ENCODE results near the gene CHAF1A.

Gene CHAF1A

GRCh38 chr19:4457654-4458395 lies 55.4 kb downstream of the CHAF1A start, which contains the start of gene UBXN6:
UBXN6 (minus strand) TSS chr19:4457794; CDS start chr19:4457697, 97 bp downstream.
- DNase-seq: peak; percentile 98

DNA sequence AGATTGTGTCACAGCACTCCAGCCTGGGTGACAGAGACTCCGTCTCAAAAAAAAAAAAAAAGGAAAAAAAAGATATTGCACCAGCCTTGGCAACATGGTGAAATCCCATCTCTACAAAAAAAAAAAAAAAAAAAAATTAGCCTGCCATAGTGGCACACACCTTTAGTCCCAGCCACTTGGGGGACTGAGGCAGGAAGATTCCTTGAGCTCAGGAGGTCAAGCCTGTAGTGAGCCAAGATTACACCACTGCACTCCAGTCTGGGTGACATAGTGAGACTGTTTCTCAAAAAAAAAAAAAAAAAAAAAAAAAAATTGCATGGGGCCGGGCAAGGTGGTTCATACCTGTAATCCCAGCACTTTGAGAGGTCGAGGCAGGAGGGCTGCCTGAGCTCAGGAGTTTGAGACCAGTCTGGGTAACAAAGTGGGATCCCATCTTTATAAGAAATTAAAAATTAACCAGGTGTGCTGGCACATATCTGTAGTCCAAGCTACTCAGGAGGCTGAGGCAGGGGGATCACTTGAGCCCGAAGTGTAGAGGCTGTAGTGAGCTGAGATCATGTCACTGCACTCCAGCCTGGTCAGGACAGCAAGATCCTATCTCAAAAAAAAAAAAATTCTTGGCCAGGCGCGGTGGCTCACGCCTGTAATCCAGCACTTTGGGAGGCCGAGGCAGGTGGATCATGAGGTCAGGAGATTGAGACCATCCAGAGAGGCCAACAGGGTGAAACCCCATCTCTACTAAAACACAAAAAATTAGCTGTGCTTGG lies 62.6 kb downstream of the CHAF1A start:
- no peak for DNase-seq

- no peak for DNase-seq
Measured at GRCh38 chr19:4467835-4468234, 65.4 kb downstream of the CHAF1A start.

- peak; percentile 100 for DNase-seq
Measured at GRCh38 chr19:4471403-4472173, 69.1 kb downstream of the CHAF1A start.

GRCh38 chr19:4472174-4472974 lies 69.9 kb downstream of the CHAF1A start, which contains the start of gene HDGFL2:
HDGFL2 (plus strand) TSS chr19:4472297; CDS start chr19:4472351, 54 bp downstream.
- no peak for DNase-seq

DNA sequence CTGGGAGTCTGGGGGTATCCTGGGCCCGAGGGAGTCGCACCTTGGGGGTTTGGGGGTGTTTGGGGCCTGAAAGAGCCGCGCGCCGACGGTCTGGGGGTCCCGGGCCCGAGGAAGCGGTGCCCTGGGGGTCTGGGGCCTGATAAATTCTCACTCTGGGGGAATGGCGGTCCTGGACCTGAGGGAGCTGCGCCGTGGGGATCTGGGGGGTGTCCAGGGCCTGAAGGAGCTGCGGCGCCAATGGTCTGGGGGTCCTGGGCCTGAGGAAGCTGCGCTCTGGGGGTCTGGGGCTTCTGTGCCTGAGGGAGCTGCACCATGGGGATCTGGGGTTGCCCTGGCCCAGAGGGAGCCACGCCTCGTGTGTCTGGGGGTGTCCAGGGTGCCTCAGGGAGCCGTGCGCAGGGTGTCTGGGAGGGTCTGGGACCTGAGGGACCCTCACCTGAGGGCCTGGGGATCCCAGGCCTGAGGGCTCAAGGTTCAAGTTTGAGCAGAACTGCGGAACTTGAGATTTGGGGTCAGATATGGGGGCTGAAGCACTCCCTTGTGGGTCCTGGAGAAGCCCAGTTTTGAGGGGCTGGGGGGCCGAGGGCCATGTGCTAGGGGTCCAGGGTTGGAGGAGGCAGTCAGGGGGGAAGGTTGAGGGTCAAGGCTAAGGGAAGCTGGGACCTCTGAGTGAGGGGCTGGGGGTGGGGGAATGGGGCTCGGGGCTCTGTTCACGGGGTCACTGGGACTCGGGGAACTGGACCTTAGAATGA lies 70.7 kb downstream of the CHAF1A start:
- no peak for DNase-seq

GRCh38 chr19:4473763-4474513 lies 71.5 kb downstream of the CHAF1A start:
- DNase-seq: no peak

DNA sequence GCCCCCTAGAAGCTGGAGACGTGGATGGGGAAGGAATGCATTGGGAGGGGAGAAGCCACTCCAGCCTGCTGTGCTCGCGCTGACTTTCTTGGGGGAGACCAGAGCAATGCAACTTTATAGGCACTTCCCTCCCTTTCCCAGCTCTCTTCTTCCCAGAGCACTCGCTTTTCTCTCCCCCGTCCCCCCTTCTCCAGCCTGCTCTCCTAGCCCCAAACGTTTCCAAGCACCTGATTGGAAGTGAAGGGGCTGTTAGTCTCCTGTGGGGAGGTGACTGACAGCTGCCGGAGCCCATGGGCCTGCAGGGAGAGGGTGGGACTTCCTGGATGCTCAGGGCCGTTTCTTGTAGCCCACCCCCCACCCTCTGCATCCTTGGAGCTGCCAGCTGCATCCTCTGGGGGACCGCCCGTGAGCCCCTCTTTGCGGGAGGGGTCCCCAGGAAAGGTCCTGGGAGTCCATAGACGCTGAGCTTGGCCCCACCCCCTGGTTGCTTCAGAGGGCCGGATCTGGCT lies 72.1 kb downstream of the CHAF1A start:
- peak; percentile 71 for DNase-seq

- no peak for DNase-seq
Measured at GRCh38 chr19:4477034-4477801, 74.8 kb downstream of the CHAF1A start.

GRCh38 chr19:4482721-4483364 lies 80.4 kb downstream of the CHAF1A start:
- no peak for DNase-seq

GRCh38 chr19:4483385-4483784 lies 80.9 kb downstream of the CHAF1A start:
- no peak for DNase-seq

- DNase-seq: no peak
Measured at GRCh38 chr19:4487572-4487971, 85.1 kb downstream of the CHAF1A start.

DNA sequence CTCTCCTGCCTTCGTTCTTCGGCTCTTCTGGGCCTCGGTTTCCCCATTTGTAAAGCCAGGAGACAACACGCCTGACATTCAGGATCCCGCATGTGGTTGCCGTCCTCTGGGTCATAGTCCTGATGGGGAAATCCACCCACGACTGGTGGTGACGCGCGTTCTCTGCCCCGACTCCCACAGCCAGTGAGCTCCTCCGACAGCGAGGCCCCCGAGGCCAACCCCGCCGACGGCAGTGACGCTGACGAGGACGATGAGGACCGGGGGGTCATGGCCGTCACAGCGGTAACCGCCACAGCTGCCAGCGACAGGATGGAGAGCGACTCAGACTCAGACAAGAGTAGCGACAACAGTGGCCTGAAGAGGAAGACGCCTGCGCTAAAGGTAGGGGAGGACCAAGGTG lies 86.1 kb downstream of the CHAF1A start:
- no peak for DNase-seq

DNA sequence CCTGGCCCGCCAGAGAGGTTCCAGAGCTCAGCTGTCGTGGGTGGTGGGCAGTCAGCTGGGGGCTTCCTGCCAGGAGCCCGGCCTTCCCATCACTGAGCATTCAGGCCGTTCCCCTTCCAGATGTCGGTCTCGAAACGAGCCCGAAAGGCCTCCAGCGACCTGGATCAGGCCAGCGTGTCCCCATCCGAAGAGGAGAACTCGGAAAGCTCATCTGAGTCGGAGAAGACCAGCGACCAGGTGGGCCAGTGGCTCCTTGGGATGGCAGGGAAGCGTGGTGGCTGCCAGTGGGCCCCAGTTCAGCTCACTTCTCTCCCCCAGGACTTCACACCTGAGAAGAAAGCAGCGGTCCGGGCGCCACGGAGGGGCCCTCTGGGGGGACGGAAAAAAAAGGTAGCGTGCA lies 89.0 kb downstream of the CHAF1A start:
- DNase-seq: no peak

GRCh38 chr19:4492337-4493103 lies 90.1 kb downstream of the CHAF1A start:
- no peak for DNase-seq
